IPS-20b (cell line): Measurements from ENCODE around the gene SPNS1.
"Not testable (repeated sequence)": the region's sequence is repeated elsewhere in the genome, so short reads cannot be mapped to it uniquely, and the experiment has no call there.

ENCODE experiments used
- H3K27ac ChIP-seq: one replicate; pipeline ENCODE4 v1.5.1; 2013; ENCODE audit warnings: low read length
- H3K27me3 ChIP-seq: 2 replicates; pipeline ENCODE4 v1.6.1; 2013; ENCODE audit warnings: mild to moderate bottlenecking, low read length, inconsistent platforms; ENCODE audit not compliant: insufficient read depth
- H3K36me3 ChIP-seq: 2 replicates; pipeline ENCODE4 v1.6.1; 2013; ENCODE audit warnings: low read depth, mild to moderate bottlenecking, inconsistent platforms, low read length, moderate library complexity; ENCODE audit not compliant: insufficient read depth
- H3K4me1 ChIP-seq: 2 replicates; pipeline ENCODE4 v1.6.1; 2013; ENCODE audit warnings: mild to moderate bottlenecking, control low read depth, inconsistent platforms, low read length, moderate library complexity; ENCODE audit not compliant: insufficient read depth
- H3K4me3 ChIP-seq: 2 replicates; pipeline ENCODE4 v1.5.1; 2013; ENCODE audit warnings: mild to moderate bottlenecking, low read length, inconsistent platforms
- H3K9ac ChIP-seq: 2 replicates; pipeline ENCODE4 v1.6.1; 2013; ENCODE audit warnings: low read depth, mild to moderate bottlenecking, inconsistent platforms, low read length, moderate library complexity
- H3K9me3 ChIP-seq: 2 replicates; pipeline ENCODE4 v1.6.1; 2013; ENCODE audit warnings: mild to moderate bottlenecking, low read depth, low read length, inconsistent platforms; ENCODE audit not compliant: insufficient read depth

SPNS1 gene

DNA sequence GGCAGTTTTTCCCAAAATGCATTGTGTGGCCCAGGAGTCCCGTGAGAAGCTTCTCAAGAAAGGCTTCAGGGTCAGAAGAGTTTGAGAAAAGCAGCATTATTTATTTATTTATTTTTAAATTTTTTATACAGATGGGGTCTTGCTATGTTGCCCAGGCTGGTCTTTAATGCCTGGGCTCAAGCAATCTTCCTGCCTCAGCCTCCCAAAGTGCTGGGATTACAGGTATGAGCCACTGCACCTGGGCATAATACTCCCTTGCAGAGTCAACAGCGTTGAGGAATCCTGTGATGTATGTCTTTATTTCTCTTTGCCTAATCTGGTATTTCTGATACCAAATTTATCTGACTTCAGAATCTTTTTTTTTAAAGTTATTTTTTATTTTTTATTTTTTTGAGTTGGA lies 25.4 kb downstream of the SPNS1 start:
- Histone ChIP-seq H3K27me3 (no peaks in the 10 kb centered on the region), H3K9ac (no peak overlapping the region), H3K27ac (no peak overlapping the region), H3K9me3 (no peaks in the 10 kb centered on the region), H3K36me3 (no peaks in the 10 kb centered on the region), H3K4me1 (no peaks in the 10 kb centered on the region), H3K4me3 (no peak overlapping the region)

DNA sequence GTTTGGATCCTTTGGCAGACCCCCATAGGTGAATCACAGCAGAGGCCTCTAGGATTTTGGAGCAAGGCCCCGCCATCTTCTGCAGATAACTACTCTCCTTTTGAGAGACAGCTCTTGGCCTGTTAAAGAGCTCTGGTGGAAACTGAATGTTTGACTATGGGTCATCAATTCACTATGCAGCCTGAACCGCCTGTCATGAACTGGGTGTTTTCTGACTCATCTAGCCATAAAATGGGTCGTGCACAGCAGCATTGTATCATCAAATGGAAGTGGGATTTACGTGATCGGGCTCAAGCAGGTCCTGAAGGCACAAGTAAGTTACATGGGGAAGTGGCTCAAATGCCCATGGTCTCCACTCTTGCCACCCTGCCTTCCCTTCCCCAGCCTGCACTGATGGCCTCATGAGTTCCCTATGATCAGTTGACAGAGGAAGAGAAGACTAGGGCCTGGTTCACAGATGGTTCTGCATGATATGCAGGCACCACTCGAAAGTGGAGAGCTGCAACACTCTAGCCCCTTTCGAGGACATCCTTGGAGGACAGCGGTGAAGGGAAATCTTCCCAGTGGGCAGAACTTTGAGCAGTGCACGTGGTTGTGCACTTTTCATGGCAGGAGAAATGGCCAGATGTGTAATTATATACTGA lies 30.0 kb downstream of the SPNS1 start:
- not testable (repeated sequence) for H3K27me3 ChIP-seq, H3K36me3 ChIP-seq, H3K9ac ChIP-seq, H3K9me3 ChIP-seq, H3K4me3 ChIP-seq, H3K27ac ChIP-seq, H3K4me1 ChIP-seq

GRCh38 chr16:29007730-29008593 lies 33.4 kb downstream of the SPNS1 start:
- H3K27me3 ChIP-seq: no peaks in the 10 kb centered on the region
- no peaks in the 10 kb centered on the region for H3K4me1 ChIP-seq
- H3K4me3 ChIP-seq: no peak overlapping the region
- H3K9me3 ChIP-seq: no peaks in the 10 kb centered on the region
- H3K9ac ChIP-seq: no peak overlapping the region
- H3K36me3 ChIP-seq: no peaks in the 10 kb centered on the region
- H3K27ac ChIP-seq: no peak overlapping the region

GRCh38 chr16:29009050-29009837 lies 34.7 kb downstream of the SPNS1 start:
- Histone ChIP-seq H3K4me1 (no peaks in the 10 kb centered on the region), H3K4me3 (no peak overlapping the region), H3K36me3 (no peaks in the 10 kb centered on the region), H3K9me3 (no peaks in the 10 kb centered on the region), H3K27me3 (no peaks in the 10 kb centered on the region), H3K9ac (no peak overlapping the region), H3K27ac (no peak overlapping the region)

DNA sequence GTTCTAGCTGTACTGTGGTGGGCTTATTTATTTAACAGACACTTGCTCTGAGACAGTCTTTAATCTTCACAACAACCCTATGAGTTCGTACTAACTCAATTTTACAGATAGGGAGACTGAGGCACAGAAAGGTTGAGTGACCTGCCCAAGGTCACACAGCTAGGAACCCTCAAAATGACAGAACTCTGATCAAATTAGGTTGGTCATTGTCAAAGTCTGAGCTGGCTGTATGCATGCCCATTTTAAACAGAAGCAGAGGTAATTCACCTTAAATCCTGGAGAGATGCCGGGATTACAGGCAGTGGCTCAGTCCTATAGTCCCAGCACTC lies 35.2 kb downstream of the SPNS1 start:
- no peaks in the 10 kb centered on the region for H3K36me3 ChIP-seq
- H3K9me3 ChIP-seq: no peaks in the 10 kb centered on the region
- no peaks in the 10 kb centered on the region for H3K4me1 ChIP-seq
- H3K27ac ChIP-seq: no peak overlapping the region
- H3K4me3 ChIP-seq: no peak overlapping the region
- H3K27me3 ChIP-seq: no peaks in the 10 kb centered on the region
- no peak overlapping the region for H3K9ac ChIP-seq

DNA sequence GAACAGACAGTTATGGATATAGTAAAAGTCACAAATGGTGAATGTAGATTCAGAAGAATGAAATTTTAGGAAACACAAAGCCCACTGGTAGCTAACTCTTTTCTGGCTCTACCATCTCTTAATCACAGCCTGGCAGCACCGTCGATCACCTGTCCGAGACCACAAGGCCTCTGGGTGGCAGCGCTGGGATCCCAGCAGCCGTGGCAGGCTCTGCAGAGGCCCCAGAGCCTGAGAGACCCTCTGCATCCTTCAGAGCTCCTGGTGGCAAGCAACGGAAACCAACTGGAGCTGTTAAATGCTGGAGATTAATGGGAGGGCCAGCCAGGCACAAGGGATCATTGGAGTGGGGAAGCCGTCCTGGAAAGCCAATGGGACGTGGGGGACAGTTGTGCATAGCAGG lies 36.5 kb downstream of the SPNS1 start:
- Histone ChIP-seq H3K4me1 (no peaks in the 10 kb centered on the region), H3K9ac (no peak overlapping the region), H3K4me3 (no peak overlapping the region), H3K9me3 (no peaks in the 10 kb centered on the region), H3K36me3 (no peaks in the 10 kb centered on the region), H3K27ac (no peak overlapping the region), H3K27me3 (no peaks in the 10 kb centered on the region)

DNA sequence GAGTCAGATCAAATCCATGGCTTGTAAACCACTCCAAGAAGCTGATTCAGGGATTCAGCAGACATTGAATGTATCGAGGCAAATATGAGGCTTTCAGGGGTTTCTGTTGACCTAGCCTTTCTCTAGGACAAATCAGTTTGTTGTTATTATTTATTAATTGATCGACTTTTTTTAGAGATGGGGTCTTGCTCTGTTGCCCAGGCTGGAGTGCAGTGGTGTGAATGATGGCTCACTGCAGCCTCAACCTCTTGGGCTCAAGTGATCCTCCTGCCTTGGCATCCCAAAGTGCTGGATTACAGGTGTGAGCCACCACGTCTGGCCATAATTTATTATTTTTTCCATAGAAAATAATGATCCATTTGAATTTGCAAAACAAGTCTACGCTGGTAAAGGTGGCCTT lies 37.3 kb downstream of the SPNS1 start:
- H3K27me3 ChIP-seq: no peaks in the 10 kb centered on the region
- H3K9ac ChIP-seq: no peak overlapping the region
- H3K4me3 ChIP-seq: no peak overlapping the region
- H3K9me3 ChIP-seq: no peaks in the 10 kb centered on the region
- no peaks in the 10 kb centered on the region for H3K4me1 ChIP-seq
- H3K27ac ChIP-seq: no peak overlapping the region
- H3K36me3 ChIP-seq: no peaks in the 10 kb centered on the region

GRCh38 chr16:29012913-29013553 lies 38.5 kb downstream of the SPNS1 start:
- no peaks in the 10 kb centered on the region for H3K4me1 ChIP-seq
- no peaks in the 10 kb centered on the region for H3K9me3 ChIP-seq
- no peak overlapping the region for H3K27ac ChIP-seq
- H3K4me3 ChIP-seq: no peak overlapping the region
- H3K27me3 ChIP-seq: no peaks in the 10 kb centered on the region
- H3K9ac ChIP-seq: no peak overlapping the region
- H3K36me3 ChIP-seq: no peaks in the 10 kb centered on the region

DNA sequence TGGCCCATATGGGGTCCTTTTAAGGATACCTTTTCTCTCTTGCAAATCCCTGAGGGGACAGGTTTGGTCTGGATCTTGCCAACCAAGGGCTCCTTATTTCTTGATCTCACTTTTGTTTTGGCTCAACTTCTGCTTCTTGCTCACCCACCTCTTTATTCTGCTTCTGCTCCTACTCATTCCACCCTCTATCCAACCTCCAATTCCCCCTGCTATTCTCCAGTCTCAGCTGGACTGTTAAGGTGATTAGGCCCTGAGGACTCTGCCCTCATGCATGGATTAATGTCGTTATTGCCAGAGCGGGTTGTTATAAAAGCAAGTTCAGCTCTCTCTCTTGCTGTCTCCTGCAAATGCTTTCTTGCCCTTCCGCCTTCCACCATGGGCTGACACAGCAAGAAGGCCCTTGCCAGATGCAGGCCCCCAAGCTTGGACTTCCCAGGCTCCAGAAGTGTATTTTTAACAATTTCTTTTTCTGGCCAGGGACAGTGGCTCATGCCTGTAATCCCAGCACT lies 40.0 kb downstream of the SPNS1 start:
- H3K36me3 ChIP-seq: no peaks in the 10 kb centered on the region
- H3K27me3 ChIP-seq: no peaks in the 10 kb centered on the region
- no peak overlapping the region for H3K27ac ChIP-seq
- no peak overlapping the region for H3K9ac ChIP-seq
- no peak overlapping the region for H3K4me3 ChIP-seq
- H3K9me3 ChIP-seq: no peaks in the 10 kb centered on the region
- H3K4me1 ChIP-seq: no peaks in the 10 kb centered on the region

DNA sequence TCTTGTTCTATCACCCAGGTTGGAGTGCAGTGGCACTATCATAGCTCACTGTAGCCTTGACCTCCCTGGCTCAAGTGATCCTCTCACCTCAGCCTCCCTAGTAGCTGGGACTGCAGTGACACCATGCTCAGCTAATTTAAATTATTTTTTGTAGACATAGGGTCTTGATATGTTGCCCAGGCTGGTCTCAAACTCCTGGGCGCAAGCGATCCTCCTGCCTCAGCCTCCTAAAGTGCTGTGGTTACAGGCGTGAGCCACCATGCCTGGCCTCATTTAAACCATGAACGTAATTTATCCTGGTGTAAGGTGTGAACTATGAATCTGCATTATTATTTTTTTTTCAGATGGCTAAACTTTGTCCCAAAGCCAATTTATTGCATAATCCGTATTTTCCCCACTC lies 47.6 kb downstream of the SPNS1 start:
- Histone ChIP-seq H3K4me1 (no peaks in the 10 kb centered on the region), H3K36me3 (no peaks in the 10 kb centered on the region)

More for the DNA sequence above, 47.6 kb downstream of the SPNS1 start:
- Histone ChIP-seq H3K9me3 (no peaks in the 10 kb centered on the region), H3K27ac (no peak overlapping the region), H3K9ac (no peak overlapping the region), H3K4me3 (no peak overlapping the region), H3K27me3 (no peaks in the 10 kb centered on the region)
